Measurements from ENCODE around the gene OPCML. TPM values are rescaled to one million over a fixed set of nuclear protein-coding genes. Genes with fewer than 3 reads are reported as not detected.

Gene OPCML
- total RNA-seq, 1 donor from 2014 or later, result not detected

- intact Hi-C loops (cut with DNase I), result no loop called here
- no peaks in the 10 kb centered on the region for H3K27me3 ChIP-seq
- H3K27ac ChIP-seq, result no peak overlapping the region
- H3K4me3 ChIP-seq, result no peak overlapping the region
- H3K36me3 ChIP-seq, result no peaks in the 10 kb centered on the region
- TF ChIP-seq CTCF (IDR thresholded peaks at IDR 0.05), result no peak
- H3K9me3 ChIP-seq, result no peaks in the 10 kb centered on the region
- no peak for DNase-seq (ENCODE audit: low spot score in 2 of 2)
- H3K4me1 ChIP-seq, result no peaks in the 10 kb centered on the region
Observed at GRCh38 chr11:133318221-133318620, 214.1 kb downstream of the OPCML start.

GRCh38 chr11:133311230-133311629 is 221.1 kb downstream of the OPCML start:
- no peaks in the 10 kb centered on the region for H3K36me3 ChIP-seq
- H3K27me3 ChIP-seq, result no peaks in the 10 kb centered on the region
- intact Hi-C loops (cut with DNase I), result no loop called here
- peaks cover 0 to 4% of the 10 kb centered on the region in 2 donors for H3K9me3 ChIP-seq
- H3K4me1 ChIP-seq, result no peaks in the 10 kb centered on the region
- DNase-seq (ENCODE audit: low spot score in 2 of 2), result no peak
- no peak overlapping the region for H3K27ac ChIP-seq
- H3K4me3 ChIP-seq, result no peak overlapping the region
- no peak for TF ChIP-seq CTCF (IDR thresholded peaks at IDR 0.05)

- H3K36me3 ChIP-seq, result no peaks in the 10 kb centered on the region
- DNase-seq (ENCODE audit: low spot score in 2 of 2), result no peak
- intact Hi-C loops (cut with DNase I), result no loop called here
- H3K9me3 ChIP-seq, result peaks cover 0 to 4% of the 10 kb centered on the region in 2 donors
- no peak overlapping the region for H3K4me3 ChIP-seq
- TF ChIP-seq CTCF (IDR thresholded peaks at IDR 0.05), result no peak
- no peak overlapping the region for H3K27ac ChIP-seq
- no peaks in the 10 kb centered on the region for H3K27me3 ChIP-seq
- no peaks in the 10 kb centered on the region for H3K4me1 ChIP-seq
Observed at GRCh38 chr11:133306019-133306418, 226.3 kb downstream of the OPCML start.

- intact Hi-C loops (cut with DNase I), result no loop called here
- no peaks in the 10 kb centered on the region for H3K4me1 ChIP-seq
- H3K27ac ChIP-seq, result no peak overlapping the region
- TF ChIP-seq CTCF (IDR thresholded peaks at IDR 0.05), result no peak
- H3K27me3 ChIP-seq, result no peaks in the 10 kb centered on the region
- H3K4me3 ChIP-seq, result no peak overlapping the region
- no peaks in the 10 kb centered on the region for H3K36me3 ChIP-seq
- no peak for DNase-seq (ENCODE audit: low spot score in 2 of 2)
- peaks cover 0 to 4% of the 10 kb centered on the region in 2 donors for H3K9me3 ChIP-seq
Observed at GRCh38 chr11:133305208-133305956, 226.9 kb downstream of the OPCML start.

- intact Hi-C loops (cut with DNase I), result no loop called here
Observed at GRCh38 chr11:133303262-133303661, 229.0 kb downstream of the OPCML start.

More at GRCh38 chr11:133303262-133303661, 229.0 kb downstream of the OPCML start:
- Histone ChIP-seq H3K27me3 (no peaks in the 10 kb centered on the region), H3K9me3 (no peaks in the 10 kb centered on the region), H3K36me3 (no peaks in the 10 kb centered on the region), H3K4me1 (no peaks in the 10 kb centered on the region), H3K27ac (no peak overlapping the region), H3K4me3 (no peak overlapping the region)
- no peak for TF ChIP-seq CTCF (IDR thresholded peaks at IDR 0.05)
- no peak for DNase-seq (ENCODE audit: low spot score in 2 of 2)
